PC-9 (cell line): ENCODE data around the gene NDNF.

Source experiments
- CTCF ChIP-seq: fragments of 200-600 bp; sonication (generic); conservative IDR thresholded peaks from 2 replicates; pipeline ENCODE4 v1.6.1; 2017; ENCODE audit warnings: mixed run types, antibody characterized with exemption, mild to moderate bottlenecking, moderate library complexity
- EZH2 ChIP-seq: fragments of 200-600 bp; sonication (generic); IDR thresholded peaks from 2 replicates; pipeline ENCODE4 v1.8.0; 2017; ENCODE audit warnings: antibody characterized with exemption, low read depth

- TF ChIP-seq CTCF (no peak), EZH2 (no peak)
Observed at GRCh38 chr4:121049072-121049599, 23.2 kb downstream of the NDNF start.
